ENCODE results near the gene SENP1. TPM values are rescaled to one million over a fixed set of nuclear protein-coding genes. Genes with fewer than 3 reads are reported as not detected.

SENP1 gene
- total RNA-seq, 4 donors from 2014 or later, result 14.3 to 19.4 (median 17.3) TPM

- TF ChIP-seq POLR2A (IDR thresholded peaks at IDR 0.05) (no peak), CTCF (IDR thresholded peaks at IDR 0.05) (no peak)
- no peak overlapping the region for H3K4me3 ChIP-seq (ENCODE audit: low read depth, poor library complexity, severe bottlenecking)
- intact Hi-C loops (cut with DNase I; ENCODE audit: low total_unique reads), result no loop called here
- no peak for DNase-seq (ENCODE audit: low spot score in 2 of 2)
- 81 to 100% methylated on average over 1 of the region's 1 CpG for WGBS, 2 donors
These were observed 36.6 kb downstream of the SENP1 start for GRCh38 chr12:48069241-48069640.

- WGBS, 2 donors, result 88 to 90% methylated on average over 2 of the region's 2 CpGs
- intact Hi-C loops (cut with DNase I; ENCODE audit: low total_unique reads), result no loop called here
- no peak for DNase-seq (ENCODE audit: low spot score in 2 of 2)
- TF ChIP-seq CTCF (IDR thresholded peaks at IDR 0.05) (no peak), POLR2A (IDR thresholded peaks at IDR 0.05) (no peak)
- no peak overlapping the region for H3K4me3 ChIP-seq (ENCODE audit: low read depth, poor library complexity, severe bottlenecking)
These were observed 37.4 kb downstream of the SENP1 start for GRCh38 chr12:48068457-48068856.

- TF ChIP-seq CTCF (IDR thresholded peaks at IDR 0.05) (no peak), POLR2A (IDR thresholded peaks at IDR 0.05) (no peak)
- DNase-seq (ENCODE audit: low spot score in 2 of 2), result no peak
- intact Hi-C loops (cut with DNase I; ENCODE audit: low total_unique reads), result no loop called here
These were observed 38.5 kb downstream of the SENP1 start for GRCh38 chr12:48067250-48067938.

GRCh38 chr12:48065041-48065440, 40.8 kb downstream of the SENP1 start:
- WGBS, 2 donors, result 93 to 94% methylated on average over 5 of the region's 5 CpGs
- intact Hi-C loops (cut with DNase I; ENCODE audit: low total_unique reads), result no loop called here
- no peak for TF ChIP-seq CTCF (IDR thresholded peaks at IDR 0.05)
- TF ChIP-seq POLR2A (IDR thresholded peaks at IDR 0.05), result no peak
- no peak overlapping the region for H3K4me3 ChIP-seq (ENCODE audit: low read depth, poor library complexity, severe bottlenecking)
- DNase-seq (ENCODE audit: low spot score in 2 of 2), result no peak

More at GRCh38 chr12:48067250-48067938, 38.5 kb downstream of the SENP1 start:
- no peak overlapping the region for H3K4me3 ChIP-seq (ENCODE audit: low read depth, poor library complexity, severe bottlenecking)
- 95 to 98% methylated on average over 4 of the region's 4 CpGs for WGBS, 2 donors

GRCh38 chr12:48063530-48063929, 42.3 kb downstream of the SENP1 start:
- 95 to 96% methylated on average over 6 of the region's 6 CpGs for WGBS, 2 donors

GRCh38 chr12:48061938-48062719, 43.8 kb downstream of the SENP1 start:
- intact Hi-C loops (cut with DNase I; ENCODE audit: low total_unique reads), result no loop called here
- DNase-seq (ENCODE audit: low spot score in 2 of 2), result no peak
- H3K4me3 ChIP-seq (ENCODE audit: low read depth, poor library complexity, severe bottlenecking), result no peak overlapping the region
- WGBS, 2 donors, result 81 to 96% methylated on average over 1 of the region's 1 CpG
- no peak for TF ChIP-seq POLR2A (IDR thresholded peaks at IDR 0.05)
- TF ChIP-seq CTCF (IDR thresholded peaks at IDR 0.05), result no peak

More at GRCh38 chr12:48063530-48063929, 42.3 kb downstream of the SENP1 start:
- no peak overlapping the region for H3K4me3 ChIP-seq (ENCODE audit: low read depth, poor library complexity, severe bottlenecking)
- intact Hi-C loops (cut with DNase I; ENCODE audit: low total_unique reads), result no loop called here
- no peak for DNase-seq (ENCODE audit: low spot score in 2 of 2)
- no peak for TF ChIP-seq POLR2A (IDR thresholded peaks at IDR 0.05)
